ENCODE data around the gene BAX.

GRCh38 chr19:48950159-48950558, 4.5 kb upstream of the BAX start:
- TF ChIP-seq, protein P1, sequence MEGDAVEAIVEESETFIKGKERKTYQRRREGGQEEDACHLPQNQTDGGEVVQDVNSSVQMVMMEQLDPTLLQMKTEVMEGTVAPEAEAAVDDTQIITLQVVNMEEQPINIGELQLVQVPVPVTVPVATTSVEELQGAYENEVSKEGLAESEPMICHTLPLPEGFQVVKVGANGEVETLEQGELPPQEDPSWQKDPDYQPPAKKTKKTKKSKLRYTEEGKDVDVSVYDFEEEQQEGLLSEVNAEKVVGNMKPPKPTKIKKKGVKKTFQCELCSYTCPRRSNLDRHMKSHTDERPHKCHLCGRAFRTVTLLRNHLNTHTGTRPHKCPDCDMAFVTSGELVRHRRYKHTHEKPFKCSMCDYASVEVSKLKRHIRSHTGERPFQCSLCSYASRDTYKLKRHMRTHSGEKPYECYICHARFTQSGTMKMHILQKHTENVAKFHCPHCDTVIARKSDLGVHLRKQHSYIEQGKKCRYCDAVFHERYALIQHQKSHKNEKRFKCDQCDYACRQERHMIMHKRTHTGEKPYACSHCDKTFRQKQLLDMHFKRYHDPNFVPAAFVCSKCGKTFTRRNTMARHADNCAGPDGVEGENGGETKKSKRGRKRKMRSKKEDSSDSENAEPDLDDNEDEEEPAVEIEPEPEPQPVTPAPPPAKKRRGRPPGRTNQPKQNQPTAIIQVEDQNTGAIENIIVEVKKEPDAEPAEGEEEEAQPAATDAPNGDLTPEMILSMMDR (IDR thresholded peaks at IDR 0.05), result no peak
- no peak for TF ChIP-seq EZH2 (IDR thresholded peaks at IDR 0.05; ENCODE audit: borderline replicate concordance, insufficient read depth, low read depth, low read length, poor library complexity, severe bottlenecking)
